ENCODE results near the gene PYGL.

PYGL gene

DNA sequence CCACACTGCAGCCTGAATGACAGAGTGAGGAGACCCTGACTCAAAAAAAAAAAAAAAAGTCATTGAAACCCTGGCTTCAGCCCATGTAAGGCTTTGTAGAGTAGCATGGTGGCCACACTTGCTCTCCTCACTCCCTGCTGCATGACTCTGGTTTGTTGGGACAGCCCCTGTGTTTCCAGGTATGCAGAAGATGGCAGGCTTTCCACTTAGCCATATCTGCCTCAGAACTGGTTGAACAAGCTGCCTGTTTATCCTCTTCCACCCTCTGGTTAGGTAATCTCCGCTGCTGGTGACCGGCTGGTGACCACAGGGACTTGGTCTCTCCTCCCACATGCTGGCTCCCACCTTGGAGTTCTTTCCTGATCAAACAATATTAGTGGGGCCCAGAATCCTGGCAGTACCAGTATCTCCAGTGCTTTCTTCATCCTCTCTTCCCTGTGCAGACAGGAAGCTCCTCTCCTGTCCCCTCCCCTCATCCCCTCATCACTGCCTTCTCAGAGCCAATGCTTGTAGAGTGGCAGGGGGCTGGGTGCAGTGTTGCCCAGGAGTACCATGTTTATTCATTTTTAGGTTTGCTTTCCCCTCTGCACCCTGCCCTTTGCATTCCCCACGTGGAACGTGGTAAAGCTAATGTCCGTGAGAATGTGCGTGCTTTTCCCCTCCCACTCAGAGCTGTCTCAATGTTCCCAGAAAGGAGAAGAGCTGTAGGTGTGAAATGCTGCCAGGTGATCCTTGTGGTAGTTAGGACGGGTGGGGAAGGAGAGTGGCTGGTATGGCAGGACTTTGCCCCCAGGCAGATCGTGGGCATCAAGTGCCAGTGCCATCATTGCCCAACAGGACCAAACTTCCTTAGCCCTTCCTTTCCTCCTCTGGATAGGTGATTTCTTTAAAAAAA, 61.1 kb downstream of the PYGL start:
- H3K4me3 ChIP-seq (ENCODE audit: low read depth, low read length): no peak overlapping the region

GRCh38 chr14:50875359-50876070, 68.8 kb downstream of the PYGL start:
- no peak overlapping the region for H3K4me3 ChIP-seq (ENCODE audit: low read depth, low read length)

GRCh38 chr14:50874757-50875156, 69.5 kb downstream of the PYGL start:
- H3K4me3 ChIP-seq (ENCODE audit: low read depth, low read length): no peak overlapping the region

DNA sequence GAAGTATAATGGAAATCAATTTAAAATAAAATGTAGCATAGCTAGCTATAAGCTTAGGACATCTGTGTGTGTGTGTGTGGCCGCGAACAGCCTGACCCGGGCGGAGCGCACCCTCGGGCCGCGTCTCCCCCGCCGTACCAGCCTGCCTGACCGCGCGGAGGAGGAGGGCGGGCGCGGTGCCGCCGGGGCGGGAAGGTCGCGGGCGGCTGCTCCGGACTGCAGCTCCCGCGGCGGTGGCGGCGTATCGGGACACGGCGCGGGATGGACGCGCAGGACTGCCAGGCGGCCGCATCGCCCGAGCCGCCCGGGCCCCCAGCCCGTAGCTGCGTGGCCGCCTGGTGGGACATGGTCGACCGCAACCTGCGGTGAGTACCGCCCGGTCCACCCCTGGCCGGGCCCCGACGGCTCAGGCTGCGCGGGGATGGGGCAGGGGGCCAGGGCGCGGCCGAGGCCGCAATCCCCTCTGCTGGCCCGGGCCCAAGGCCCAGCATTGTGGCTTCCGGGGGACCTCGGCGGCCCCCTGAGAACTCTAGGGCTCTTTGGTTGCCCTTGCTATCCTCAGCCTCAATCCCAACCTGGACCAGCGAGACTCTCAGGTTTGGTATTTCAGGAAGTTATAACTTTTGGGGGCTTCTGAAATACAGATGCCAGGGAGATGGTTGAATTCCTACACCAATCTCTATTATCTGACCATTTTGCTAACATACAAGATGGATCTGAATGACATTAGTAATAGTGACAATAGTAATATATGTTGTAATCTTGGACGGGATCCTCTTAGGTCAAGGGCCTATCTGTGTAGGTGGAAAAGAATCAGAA, 72.2 kb downstream of the PYGL start, which contains the start of gene ABHD12B:
Gene ABHD12B, plus strand, starts transcription at position 140 of the 819 bp plus-strand sequence. Its CDS starts 122 bp downstream, at position 262.
- peak within 1 kb of the TSS; percentile 25 for H3K4me3 ChIP-seq (ENCODE audit: low read depth, low read length)

- no peak overlapping the region for H3K4me3 ChIP-seq (ENCODE audit: low read depth, low read length)
Measured at GRCh38 chr14:50871228-50871627, 73.1 kb downstream of the PYGL start.

GRCh38 chr14:50865391-50866076, 78.7 kb downstream of the PYGL start:
- H3K4me3 ChIP-seq (ENCODE audit: low read depth, low read length): no peak overlapping the region

DNA sequence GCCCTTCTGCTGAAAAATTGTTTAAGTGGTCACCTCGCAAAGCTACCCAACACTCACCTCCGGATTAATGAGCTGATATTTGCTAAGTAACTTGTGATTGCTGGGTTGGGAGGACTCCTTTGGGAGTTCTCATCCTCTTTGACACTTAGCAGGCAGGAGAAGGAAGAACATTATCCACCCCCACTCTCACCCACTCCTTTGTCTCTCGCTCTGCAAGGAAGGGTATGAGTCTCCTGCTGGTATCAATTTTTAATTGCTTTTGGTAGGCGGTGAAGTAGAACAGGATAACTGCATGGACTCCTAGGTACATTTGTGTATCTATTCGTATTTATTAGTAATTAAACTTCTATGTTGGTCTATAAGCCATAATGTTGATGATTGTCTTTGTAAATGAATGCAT, 79.3 kb downstream of the PYGL start:
- no peak overlapping the region for H3K4me3 ChIP-seq (ENCODE audit: low read depth, low read length)

- no peak overlapping the region for H3K4me3 ChIP-seq (ENCODE audit: low read depth, low read length)
Measured at GRCh38 chr14:50864237-50864636, 80.0 kb downstream of the PYGL start.

DNA sequence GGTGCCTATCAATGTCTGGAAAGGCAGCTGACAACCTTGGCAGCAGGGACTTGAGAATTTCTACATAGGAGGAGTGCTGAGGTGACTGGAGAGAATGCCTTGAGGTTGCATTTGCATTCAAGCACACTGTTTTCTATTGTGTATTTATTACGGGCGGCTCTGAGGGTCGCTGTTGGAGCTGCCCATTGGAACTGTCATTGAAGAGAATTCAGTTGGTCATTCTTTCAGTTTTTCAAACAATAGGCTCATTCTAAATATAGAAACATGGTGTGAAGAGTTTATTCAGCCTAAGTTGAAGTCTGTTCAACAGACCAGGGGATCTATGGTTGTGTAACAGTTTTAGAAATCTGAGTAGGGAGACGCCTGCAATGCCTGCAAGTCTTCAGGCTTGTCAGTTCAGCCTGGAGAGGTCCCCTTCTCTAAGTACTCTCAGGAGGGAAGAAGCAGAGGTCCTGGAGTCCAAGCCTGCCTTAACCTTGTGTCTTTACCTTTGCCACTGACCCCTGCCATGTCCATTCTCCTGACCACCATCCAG, 82.2 kb downstream of the PYGL start:
- H3K4me3 ChIP-seq (ENCODE audit: low read depth, low read length): no peak overlapping the region

DNA sequence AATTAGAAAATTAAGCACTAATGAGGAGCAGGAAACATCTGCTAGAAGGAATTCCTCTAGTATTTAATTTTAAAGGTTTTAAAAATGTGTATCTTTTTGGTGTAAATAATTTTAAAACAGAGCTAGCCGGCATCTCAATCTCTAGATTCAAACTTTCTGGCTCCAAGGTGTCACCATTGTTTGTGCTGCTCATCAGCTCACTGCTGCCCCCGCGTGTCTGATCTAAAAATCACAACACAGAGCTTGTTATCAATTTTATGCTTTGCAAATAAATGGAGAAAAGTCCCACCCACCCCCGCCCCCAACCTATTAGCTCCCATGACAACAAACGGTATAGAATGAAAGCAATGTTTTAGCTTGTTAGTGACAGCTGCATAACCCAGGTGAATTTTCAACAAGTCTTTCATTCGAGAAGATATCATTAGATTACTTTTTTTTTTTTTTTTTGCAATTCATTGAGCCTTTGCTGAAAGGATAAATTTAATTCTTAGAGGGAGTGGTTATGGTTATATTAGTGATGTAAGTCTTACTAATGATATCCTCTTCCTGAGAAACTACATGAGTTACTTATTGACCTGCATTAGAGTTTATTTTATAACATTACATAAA, 83.7 kb downstream of the PYGL start:
- no peak overlapping the region for H3K4me3 ChIP-seq (ENCODE audit: low read depth, low read length)

GRCh38 chr14:50859296-50859624, 85.0 kb downstream of the PYGL start:
- no peak overlapping the region for H3K4me3 ChIP-seq (ENCODE audit: low read depth, low read length)

- no peak overlapping the region for H3K4me3 ChIP-seq (ENCODE audit: low read depth, low read length)
Measured at GRCh38 chr14:50856660-50857059, 87.6 kb downstream of the PYGL start.

GRCh38 chr14:50855558-50855957, 88.7 kb downstream of the PYGL start:
- no peak overlapping the region for H3K4me3 ChIP-seq (ENCODE audit: low read depth, low read length)
